HG03520 (cell line): ENCODE data around the gene SRRM5.
"Not testable (repeated sequence)": the region's sequence is repeated elsewhere in the genome, so short reads cannot be mapped to it uniquely, and the experiment has no call there.

Source experiments
- ATAC-seq: cut with Tn5 transposase; IDR thresholded peaks from one replicate; pipeline ENCODE4 v1.9.1; 2021; ENCODE audit warnings: mild to moderate bottlenecking, moderate library complexity; ENCODE audit not compliant: unreplicated experiment

The SRRM5 gene

DNA sequence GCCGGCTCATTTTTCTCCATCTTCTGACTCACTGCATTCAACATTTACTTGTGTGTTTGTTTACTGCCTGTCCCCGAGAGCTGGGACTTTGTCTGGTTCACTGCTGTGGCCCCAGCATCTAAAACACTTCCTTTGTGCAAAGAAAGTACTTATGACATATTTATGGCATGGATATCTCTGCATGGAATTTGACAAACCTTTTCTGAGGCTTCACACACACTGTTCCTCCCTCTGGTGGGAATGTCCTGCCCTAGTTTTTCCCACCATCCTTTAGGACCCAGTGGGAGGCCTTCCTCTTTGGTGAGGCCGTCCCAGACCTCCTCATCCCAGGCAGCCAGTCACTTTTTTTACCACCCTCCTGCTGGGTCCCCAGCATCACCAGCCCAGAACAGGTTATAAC, 1.4 kb upstream of the SRRM5 start:
- ATAC-seq = no peak

DNA sequence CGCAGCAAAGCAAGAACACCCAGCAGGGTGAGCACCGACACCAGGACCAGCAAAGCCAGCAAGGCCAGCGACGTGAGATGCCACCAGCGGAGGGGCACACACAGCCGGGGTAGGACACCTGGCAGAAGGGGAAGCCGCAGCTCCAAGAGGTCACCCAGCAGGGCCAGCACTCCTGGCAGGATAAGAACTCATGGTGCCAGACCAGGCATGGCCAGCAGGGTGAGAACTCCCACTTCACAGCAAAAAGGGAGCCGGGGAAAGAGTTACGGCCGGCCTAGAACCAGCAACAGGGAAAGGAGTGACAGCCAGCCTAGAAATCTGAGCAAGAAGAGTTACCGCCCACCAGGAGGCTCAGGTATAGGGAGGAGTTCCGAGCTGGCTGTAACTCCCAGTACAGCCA, 486 bp downstream of the SRRM5 start:
- no peak for ATAC-seq

DNA sequence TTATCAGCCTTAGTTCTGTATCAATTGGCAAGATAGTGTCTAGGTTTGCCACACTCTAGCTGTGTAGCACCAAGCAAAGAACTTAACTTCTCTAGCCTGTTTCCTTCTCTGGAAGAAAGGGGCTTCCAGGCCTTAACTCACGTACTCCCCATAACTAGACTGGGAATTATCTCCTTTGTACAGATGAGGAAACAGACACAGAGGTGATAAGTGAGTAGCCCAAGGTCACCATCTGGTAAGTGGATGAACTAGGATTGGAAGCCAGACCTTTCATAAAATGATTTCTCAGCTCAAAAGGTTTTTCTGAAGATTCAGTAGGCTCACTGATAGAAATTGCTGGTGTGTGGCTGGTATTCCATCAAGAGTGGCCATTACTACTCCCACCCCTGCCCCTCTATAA, 4.4 kb downstream of the SRRM5 start:
- ATAC-seq = no peak

DNA sequence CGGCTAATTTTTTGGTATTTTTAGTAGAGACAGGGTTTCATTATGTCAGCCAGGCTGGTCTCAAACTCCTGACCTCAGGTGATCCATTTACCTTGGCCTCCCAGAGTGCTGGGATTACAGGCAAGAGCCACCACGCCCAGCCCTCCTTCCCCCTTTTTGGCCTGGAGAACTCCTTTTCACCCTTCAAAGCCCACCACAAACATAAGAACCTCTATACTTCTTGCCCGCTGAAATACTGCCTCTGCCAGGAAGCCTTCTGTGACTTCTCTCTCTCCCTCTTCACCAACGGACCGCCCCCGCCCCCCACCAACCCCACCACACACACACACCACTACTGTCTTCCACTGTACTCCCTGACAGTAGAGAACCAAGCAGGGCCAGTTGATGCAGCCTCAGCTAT, 5.1 kb downstream of the SRRM5 start:
- ATAC-seq = no peak

DNA sequence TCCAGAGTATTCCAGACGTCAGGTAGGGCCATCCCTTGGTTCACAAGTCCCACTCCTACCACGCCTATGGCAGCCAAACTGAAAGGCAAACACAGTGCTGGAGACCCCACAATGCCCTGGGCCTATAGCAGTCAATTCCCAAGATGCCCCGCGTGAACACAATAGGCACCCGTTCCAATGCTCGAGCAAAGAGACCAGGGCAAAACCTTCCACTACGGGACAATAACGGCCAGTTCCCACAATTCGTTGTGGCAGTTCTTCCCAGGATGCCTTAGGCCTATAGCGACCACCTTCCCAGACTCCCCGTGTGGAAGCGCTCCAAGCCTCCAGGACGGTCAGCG, 7.0 kb downstream of the SRRM5 start:
- ATAC-seq = peak; percentile 16

DNA sequence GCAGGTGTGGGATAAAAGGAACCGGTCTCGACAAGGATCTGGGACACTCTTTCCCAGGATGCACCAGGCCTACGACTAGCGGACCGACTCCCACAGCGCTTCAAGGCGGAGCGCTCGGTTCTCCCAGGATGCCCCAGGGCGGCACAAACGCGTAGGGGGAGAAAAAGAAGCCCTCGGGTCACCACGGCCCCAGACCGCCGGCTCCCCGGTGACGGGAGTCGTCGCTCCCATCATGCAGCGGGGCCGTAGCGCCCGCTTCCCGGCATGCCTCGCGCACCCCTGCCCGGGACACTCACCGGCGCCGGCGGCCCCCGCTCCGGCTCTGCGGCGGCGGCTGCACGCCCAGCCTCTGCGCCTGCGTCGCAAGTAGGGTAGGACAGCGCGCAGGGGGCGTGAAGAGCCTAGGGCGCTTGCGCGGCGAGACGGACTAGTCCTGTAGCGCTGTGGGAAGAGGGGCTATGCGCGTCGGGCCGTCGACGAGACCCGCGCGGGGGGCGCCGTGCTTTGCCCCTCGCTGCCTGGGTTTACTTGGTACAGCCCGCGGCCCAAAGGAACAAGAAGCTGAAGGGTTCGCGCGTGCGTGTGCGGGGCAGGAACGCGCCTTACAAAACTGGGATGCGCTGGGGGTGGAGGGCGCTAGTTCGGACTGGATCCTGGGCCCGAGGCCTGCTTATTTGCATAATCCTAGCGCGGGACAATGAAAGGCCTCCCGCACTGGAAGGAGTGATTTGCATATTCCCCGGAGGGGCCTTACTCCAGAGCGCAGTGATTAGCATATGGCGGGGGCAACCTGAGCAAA, 7.6 kb downstream of the SRRM5 start, which contains the start of gene ZNF428:
Gene ZNF428 (minus strand): TSS at position 368 of the 799 bp plus-strand sequence. CDS start 5,325 bp downstream, outside the sequence.
- peak; percentile 63 for ATAC-seq

DNA sequence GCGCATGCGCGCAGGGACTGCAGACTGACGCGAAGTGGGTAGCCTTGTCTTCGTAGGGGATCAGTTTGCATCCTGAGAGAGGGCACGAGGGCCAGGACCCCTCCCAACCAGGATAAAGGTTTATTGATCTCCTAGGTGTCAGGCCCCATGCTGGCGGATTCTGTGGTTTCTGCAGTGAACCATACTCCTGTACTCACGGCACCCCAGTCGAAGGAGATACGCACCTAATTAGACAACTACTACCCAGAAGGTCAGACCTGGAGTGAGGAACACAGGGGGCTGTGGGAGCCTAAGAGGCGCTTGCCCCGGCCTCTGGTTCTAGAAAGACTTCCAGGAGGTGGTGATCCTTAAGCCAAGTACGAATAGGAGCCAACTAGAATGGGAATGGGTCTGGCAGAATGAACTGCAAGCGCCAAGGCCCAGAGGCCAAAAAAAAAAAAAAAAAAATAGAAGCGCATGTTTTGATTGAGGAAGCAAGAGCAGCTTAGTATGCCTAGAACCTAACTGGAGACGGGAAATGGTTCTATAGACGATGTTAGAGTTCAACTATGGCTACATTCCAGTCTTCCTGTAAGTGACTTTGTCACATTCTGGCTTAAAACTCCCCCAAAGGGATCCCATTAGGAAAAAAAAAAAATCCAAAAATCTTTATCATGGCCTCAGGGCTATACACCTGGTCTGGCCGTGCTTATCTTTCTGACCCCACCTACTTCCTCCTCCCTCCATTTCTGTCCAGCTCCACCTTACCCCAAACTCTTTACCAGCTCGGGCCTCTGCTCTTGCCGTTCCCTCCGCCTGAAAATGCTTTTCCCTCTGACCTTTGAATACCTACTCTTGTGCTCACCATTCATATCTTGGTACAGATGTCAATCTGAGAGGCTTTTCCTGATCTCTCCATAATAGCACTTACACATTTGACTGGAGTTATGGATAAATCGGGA, 8.4 kb downstream of the SRRM5 start:
- no peak for ATAC-seq

DNA sequence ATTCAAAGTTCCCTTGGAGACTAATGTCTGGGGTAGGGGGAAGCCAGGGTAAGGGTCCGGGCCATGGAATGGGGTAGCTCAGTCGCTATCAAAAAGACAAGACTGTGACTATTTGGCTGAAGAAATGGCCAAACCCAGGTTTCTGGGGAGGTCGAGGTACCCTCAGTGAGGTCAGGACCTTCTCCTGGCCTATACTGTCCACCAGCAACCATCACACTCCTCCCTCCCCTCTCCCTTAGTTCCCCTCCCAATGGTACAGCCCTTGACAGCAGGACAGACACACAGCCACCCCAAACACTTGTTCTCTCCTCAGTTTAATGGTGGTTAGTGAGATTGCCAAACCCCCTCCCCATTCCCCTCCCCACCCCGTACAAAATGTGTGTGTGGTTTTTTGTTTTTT, 10.2 kb downstream of the SRRM5 start:
- no peak for ATAC-seq

DNA sequence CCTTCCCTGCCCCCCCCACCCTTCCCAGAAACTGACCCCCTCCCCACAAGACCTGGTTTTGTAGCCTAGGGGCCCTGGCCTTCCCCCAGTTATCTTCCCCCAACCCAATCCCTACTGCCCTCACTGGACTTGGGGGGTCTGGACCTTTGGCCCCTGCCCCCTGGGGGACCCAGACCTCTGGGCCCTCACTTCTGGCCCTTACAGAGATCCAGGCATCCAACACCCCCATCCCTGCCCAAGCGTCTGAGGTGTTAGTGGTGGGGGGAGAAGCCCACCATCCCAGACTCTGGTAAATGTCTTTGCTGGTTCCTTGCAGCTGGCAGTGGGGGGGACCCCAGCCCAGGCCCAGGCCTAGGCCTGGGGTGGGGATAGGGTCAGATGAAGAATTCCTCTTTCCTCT, 11.1 kb downstream of the SRRM5 start:
- no peak for ATAC-seq

DNA sequence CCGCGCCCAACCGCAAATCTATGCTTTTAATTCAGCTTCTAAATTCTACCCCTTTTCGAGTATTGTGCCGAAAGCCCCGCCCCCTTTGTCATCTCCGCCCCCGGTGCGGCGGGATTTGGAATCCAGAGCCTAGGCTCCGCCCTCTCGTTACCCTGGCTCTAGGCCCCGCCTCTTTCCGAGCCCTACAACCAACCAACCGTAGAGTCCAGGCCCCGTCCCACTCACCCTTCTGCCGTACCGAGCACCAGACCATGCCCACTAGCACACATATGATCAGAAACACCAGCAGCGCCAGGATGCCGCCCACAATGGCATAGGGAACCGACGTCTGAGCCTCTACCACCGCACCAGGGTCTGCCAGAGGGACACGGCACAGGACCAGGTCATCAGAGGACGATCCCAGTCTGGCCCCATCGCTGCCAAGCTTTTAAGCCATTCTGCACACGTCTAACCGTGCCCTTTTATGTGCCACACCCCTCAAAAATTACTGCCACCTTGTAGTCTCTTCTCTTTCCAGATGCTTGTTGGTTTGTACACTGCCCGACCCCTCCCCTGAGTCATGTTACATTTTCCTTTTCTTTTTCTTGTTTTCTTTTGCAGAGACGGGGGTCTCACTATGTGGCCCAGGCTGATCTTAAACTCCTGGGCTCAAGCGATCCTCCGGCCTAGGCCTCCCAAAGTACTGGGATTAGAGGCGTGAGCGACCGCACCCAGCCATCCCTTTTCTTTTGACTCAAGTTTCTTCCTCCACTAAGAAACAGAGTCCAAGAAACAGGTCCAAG, 12.2 kb downstream of the SRRM5 start:
- ATAC-seq = no peak

DNA sequence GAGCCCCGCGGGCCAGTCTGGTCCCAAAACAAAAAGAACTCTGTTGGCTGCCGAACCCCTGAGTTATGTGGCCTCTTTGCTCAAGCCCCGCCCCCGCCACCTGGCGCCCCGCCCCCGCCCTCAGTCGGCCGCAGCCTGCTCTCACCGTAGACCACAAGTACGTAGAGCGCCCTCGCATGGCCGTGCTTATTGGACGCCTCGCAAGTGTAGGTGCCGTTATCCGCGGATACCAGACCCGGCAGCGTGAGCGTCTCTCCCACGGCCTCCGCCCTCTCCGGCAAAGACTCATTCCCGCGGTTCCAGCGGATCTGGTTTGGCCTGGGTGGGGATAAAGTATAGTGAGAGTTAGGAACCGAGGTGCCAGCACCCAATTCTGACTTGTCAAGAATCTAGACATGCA, 13.0 kb downstream of the SRRM5 start:
- no peak for ATAC-seq

DNA sequence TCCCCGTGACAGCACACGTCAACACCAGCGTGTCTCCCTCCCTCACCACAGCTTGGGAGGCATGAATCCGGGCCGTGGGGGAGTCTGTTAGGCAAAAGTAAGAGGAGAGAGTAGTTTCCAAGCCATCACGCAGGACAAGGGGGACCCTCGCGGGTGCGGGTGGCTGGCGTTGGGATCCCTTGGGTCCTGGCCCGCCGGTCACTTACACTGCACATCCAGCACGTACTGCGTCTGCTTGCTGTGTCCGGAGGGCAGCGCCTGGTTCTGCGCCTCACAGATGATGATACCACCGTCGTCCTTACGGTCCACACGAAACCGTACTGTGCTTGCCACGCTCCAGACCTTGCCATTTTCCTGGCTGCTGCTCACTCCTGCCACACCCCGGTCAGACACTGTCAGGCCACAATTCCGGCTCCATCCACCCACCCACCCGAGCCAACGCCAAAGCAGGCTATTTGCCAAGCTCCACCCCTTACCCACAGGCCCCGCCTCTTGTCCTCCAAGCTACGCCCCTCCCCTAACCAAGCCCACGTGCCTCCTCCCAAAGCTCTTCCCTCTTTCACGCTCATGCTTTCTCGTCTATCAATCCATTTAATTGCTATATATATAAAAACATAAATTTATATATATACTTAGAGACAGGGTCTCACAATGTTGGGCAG, 14.2 kb downstream of the SRRM5 start:
- ATAC-seq = no peak

DNA sequence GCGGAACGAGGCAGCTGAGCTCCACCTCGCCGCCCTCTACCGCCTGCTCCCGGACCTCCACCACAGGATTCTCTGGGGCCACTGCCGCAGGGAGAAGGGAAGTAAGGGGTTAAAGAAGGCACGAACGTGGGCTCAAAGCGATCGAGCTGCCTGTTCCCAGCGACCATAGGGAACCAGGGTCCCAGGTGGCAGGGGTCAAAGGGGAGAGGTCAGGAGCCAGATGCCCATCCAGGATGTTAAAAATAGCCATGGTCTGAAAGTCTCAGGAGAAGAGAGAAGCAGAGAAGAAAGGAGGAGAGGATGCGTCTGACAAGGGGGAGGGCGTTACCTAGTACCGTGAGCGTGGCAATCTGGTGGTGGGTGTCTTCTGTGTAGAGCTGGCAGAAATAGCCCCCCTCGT, 14.9 kb downstream of the SRRM5 start:
- ATAC-seq = no peak

DNA sequence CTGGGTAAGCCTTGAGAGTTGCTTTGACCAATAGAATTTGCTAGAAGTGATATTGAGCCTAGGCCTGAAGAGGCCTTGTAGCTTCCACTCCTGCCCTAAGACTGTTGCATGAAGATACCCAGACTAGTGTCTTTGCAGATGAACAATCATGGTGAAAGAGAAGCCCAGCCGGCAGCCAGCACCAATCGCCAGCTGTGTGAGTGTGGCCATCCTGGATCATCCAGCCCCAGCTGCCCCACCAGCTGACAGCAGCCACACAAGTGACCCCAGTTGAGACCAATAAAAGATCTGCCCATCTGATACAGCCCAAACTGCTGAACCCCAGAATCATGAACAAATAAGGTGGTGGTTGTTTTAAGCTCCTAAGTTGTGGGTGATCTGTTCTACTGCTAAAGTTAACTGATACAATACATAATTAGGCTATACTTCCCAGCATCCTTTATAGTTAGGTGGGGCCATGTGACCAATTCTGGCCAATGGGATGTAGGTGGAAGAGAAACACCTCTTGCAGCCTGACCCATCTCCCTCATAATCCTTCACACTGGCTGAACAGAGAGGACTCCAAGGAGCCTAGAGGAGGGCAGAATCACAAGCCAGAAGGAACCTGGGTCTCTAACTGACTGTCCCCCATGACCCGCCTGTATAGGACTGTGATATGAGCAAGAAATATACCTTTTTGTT, 16.9 kb downstream of the SRRM5 start:
- no peak for ATAC-seq

DNA sequence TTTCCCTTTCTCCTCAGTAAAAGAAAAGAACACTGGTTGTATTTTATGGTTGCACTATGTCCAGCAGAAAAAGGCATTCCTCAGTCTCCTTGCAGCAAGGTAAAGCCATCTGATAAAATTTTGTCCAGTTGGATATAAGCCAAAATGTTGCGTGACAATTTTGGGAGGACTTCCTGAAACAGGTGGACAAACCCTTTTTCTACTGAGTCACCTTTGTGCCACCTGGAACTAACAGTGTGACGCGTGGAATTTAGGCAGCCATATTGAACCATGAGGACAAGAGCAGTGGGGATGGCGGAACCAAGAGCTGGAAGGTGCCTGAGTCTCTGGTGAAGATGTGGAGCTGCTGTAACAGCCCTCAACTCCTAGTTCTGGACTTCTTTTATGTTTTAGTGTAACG, 19.6 kb downstream of the SRRM5 start:
- no peak for ATAC-seq

DNA sequence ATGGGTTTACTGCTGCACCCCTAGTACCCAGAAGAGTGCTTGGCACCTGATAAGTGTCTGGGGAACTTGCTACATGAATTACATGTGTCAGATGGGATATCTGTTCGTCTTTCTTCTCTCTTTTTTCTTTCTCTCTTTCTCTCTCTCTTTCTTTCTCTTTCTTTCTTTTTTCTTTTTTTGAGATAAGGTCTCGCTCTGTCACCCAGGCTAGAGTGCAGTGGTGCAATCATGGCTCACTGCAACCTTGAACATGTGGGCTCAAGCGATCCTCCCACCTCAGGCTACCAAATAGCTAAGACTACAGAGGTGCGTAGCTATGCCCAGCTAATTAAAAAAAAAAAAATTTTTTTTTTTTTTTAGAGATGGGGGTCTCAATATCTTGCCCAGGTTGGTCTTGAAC, 21.6 kb downstream of the SRRM5 start:
- ATAC-seq = no peak

DNA sequence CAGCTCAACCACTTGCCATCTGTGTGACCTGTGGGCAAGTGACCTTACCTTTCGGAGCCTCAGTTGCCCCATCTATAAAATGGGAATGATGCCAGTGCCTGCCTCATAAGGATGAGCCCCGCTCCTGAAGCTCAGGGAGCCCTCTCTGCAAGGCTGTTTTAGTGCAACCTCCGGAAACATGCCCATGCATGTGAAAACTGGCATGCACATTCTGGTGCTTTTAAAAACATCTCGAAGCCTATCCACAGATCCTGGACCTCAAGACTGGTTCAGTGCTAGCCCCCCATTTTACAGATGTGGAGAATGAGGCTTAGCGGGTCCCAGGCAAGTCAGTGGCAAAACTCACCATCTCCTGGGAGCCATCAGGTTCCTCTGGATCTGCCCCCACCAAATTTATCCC, 22.2 kb downstream of the SRRM5 start:
- no peak for ATAC-seq

DNA sequence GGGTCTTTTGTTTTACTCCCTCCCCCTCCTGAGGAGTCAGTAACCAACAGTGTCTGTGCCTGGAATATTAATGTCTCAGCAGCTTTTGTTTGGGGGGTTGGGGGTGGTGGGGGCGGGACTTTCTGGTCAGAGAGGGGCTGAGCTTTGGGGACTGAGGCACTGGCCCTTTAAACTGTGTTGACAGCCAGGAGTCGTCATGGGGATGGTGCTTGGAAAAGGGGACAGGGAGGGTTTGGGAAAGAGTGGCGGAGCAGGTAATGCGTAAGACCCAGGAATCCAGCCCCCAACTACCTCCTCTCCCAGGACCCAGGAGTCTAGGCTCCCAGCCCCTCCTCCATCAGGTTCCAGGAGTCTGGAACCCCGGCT, 22.6 kb downstream of the SRRM5 start:
- ATAC-seq = no peak

DNA sequence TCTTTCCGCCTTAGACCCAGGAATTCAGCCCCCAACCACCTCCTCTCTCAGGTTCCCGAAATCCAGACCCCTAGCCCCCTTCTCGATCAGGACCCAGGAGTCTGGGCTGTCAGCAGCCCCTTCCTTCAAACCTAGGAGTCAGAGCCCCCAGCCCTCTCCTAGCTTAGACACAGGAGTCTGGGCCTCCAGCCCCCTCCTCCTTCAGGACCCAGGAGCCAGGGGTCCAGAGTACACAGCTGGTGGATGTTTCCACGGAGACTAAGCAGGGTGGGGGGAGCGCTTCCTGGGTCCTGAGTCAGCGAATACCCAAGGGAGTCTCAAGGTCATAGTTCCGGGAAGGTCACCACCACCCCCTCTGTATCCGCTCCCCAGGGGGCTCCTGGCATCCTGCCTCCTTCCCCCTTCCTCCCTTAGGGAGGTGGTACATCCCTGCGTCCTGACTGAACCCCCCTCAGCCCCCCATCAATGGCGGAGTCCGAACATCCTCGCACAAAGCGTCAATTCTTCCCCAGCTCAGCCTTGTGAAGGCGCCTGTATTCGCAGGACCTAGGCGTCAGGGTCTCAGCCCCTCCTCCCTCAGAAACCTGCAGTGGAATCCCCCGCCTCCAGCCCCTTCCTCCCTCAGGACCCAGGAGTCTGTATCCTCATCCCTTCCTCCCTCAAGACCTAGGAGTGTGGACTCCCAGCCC, 23.1 kb downstream of the SRRM5 start:
- ATAC-seq = no peak

DNA sequence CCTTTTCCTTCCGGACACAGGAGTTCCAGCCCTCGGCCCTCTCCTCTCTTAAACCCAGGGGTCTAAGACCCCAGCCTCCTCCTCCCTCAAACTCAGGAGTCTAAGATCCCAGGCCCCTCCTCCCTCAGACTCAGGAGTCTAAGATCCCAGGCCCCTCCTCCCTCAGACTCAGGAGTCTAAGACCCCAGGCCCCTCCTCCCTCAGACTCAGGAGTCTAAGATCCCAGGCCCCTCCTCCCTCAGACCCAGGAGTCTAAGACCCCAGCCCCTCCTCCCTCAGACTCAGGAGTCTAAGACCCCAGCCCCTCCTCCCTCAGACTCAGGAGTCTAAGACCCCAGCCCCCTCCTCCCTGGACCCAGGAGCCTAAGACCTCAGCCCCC, 23.7 kb downstream of the SRRM5 start:
- not testable (repeated sequence) for ATAC-seq
